ENCODE measurements around the gene MLC1.
A peak's percentile ranks its signal among the peaks of the same experiment; 100 is the strongest.

Gene MLC1

DNA sequence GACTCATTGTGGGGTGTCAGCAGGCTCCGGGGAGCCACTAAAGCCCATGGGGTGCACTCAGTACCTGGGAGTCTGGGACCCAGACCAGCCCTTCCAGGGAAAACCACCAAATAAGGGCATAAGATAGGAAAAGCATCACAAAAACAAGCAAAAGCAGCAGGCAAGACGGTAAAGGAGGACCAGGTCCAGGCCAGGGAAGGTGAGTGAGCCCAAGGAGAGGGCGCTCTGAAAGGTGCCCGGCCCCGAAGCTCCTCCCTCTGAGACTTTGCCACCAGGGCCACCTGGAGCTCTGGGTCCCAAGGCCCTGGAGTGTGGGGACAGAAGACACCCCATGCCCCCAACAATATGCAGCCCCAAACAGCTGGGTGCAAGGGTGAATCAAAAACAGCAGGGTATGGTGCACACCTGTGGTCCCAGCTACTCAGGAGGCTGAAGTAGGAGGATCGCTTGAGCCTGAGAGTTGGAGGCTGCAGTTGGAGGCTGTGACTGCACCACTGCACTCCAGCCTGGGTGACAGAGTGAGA is 67.5 kb downstream of the MLC1 start:
- Histone ChIP-seq H3K9me3 (ENCODE audit: control insufficient read depth, insufficient read depth, low read depth, low read length) (no peaks in the 10 kb centered on the region), H3K4me3 (ENCODE audit: low read depth, low read length) (no peak overlapping the region), H3K36me3 (ENCODE audit: control insufficient read depth in 2 of 2, insufficient read depth in 1 of 2, low read length in 2 of 2) (no peaks in the 10 kb centered on the region), H3K4me1 (ENCODE audit: control insufficient read depth, insufficient read depth, low read length) (no peaks in the 10 kb centered on the region), H3K27ac (ENCODE audit: extremely low read depth, low read depth, low read length) (no peak overlapping the region)
- POLR2A ChIA-PET, result interaction anchor here (0.6 kb wide), 1 partner anchor 56 kb away, joined by 3 read pairs; no protein-coding TSS in a partner anchor
- TF ChIP-seq ZNF654 (tag by site-specific recombination; IDR thresholded peaks at IDR 0.05; ENCODE audit: low read depth) (no peak), ZIC2 (tag by site-specific recombination; IDR thresholded peaks at IDR 0.05) (0 out of 2 replicates have a peak, but pooled peaks have one; percentile 4)
- CTCF ChIA-PET, result interaction anchor here (1.1 to 2.2 kb wide), 2 partner anchors 12 to 189 kb away, joined by 3 to 9 read pairs; no protein-coding TSS in a partner anchor

DNA sequence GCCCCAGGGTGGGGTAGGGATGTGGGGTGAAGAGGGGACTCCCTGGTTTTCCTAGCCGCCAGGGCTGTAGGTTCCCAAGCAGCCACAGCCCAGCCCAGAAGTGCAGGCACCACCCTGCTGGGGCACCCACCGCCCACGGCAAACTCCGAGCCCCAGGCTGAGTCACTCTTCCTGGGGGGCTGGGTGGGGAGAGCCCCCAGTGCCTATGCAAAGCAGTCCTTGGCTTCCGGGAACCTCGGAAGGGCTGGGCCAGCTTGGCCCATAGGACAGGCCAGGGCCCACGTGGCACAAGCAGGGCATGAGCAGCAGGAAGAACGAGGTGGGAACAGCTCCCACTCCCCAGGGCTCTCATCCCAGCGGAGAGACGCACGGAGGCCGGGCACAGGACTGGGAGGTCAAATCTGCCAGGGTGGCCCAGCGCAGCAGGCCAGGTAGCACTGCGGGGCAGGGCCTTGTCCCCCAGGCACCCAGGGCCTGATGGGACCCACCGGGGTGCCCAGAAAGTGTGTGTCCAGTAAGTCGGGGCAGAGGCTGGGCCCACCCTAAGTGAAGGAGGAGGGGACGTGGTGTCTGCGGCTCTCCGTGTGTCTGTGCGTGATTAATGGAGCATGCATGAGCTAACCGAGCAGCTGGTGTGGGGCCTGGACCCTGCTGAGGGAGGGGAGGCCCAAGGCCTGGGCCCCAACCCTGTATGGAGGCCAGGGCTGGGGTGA is 68.1 kb downstream of the MLC1 start:
- no peak overlapping the region for H3K4me3 ChIP-seq (ENCODE audit: low read depth, low read length)
- ChIA-PET CTCF (interaction anchor here (0.6 to 2.2 kb wide), 2 partner anchors 13 to 224 kb away, joined by 3 to 9 read pairs; no protein-coding TSS in a partner anchor), POLR2A (interaction anchor here (0.6 kb wide), 1 partner anchor 55 kb away, joined by 3 read pairs; no protein-coding TSS in a partner anchor)
- TF ChIP-seq ZIC2 (tag by site-specific recombination; IDR thresholded peaks at IDR 0.05), result peak; percentile 76
- TF ChIP-seq, protein P1, sequence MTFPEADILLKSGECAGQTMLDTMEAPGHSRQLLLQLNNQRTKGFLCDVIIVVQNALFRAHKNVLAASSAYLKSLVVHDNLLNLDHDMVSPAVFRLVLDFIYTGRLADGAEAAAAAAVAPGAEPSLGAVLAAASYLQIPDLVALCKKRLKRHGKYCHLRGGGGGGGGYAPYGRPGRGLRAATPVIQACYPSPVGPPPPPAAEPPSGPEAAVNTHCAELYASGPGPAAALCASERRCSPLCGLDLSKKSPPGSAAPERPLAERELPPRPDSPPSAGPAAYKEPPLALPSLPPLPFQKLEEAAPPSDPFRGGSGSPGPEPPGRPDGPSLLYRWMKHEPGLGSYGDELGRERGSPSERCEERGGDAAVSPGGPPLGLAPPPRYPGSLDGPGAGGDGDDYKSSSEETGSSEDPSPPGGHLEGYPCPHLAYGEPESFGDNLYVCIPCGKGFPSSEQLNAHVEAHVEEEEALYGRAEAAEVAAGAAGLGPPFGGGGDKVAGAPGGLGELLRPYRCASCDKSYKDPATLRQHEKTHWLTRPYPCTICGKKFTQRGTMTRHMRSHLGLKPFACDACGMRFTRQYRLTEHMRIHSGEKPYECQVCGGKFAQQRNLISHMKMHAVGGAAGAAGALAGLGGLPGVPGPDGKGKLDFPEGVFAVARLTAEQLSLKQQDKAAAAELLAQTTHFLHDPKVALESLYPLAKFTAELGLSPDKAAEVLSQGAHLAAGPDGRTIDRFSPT (tag by site-specific recombination; IDR thresholded peaks at IDR 0.05), result no peak
- no peak for TF ChIP-seq GLIS1 (tag by site-specific recombination; IDR thresholded peaks at IDR 0.05)
- H3K9me3 ChIP-seq (ENCODE audit: control insufficient read depth, insufficient read depth, low read depth, low read length), result no peaks in the 10 kb centered on the region
- no peak overlapping the region for H3K27ac ChIP-seq (ENCODE audit: extremely low read depth, low read depth, low read length)
- H3K36me3 ChIP-seq (ENCODE audit: control insufficient read depth in 2 of 2, insufficient read depth in 1 of 2, low read length in 2 of 2), result no peaks in the 10 kb centered on the region
- no peaks in the 10 kb centered on the region for H3K4me1 ChIP-seq (ENCODE audit: control insufficient read depth, insufficient read depth, low read length)

DNA sequence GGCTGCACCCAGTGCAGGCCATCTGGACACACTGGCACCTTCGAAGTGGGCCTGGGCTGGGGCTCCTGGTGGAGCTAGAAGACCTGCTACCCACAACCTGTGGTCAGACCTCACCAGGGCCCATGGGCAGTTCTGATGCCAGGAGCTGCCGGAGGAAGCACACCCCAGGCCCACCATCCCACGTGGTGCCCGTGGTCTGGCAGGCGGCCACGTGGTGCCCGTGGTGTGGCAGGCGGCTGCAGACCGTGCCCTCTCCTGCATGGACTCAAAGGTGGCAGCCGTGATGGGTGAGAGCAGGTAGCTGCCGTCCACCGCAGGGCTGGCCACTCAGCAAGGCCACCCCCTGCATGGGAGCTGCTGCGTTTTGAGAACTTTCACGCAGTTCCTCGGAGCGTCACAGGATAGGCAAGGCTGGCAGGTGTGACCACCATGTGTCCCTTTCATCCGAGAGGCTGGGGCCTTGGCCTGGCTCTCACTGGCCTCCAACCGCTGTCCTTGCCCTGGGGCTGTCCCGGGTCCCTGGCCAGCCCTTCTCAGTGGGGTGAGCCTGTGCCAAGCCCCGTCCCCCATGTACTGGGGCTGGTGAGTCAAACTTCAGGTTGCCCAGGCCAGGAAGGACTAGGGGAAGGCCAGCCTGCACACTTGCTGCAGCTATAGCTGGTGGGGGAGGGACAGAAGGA is 68.8 kb downstream of the MLC1 start:
- Histone ChIP-seq H3K9me3 (ENCODE audit: control insufficient read depth, insufficient read depth, low read depth, low read length) (no peaks in the 10 kb centered on the region), H3K36me3 (ENCODE audit: control insufficient read depth in 2 of 2, insufficient read depth in 1 of 2, low read length in 2 of 2) (no peaks in the 10 kb centered on the region), H3K4me1 (ENCODE audit: control insufficient read depth, insufficient read depth, low read length) (no peaks in the 10 kb centered on the region), H3K27ac (ENCODE audit: extremely low read depth, low read depth, low read length) (no peak overlapping the region), H3K4me3 (ENCODE audit: low read depth, low read length) (no peak overlapping the region)
- ChIA-PET POLR2A (interaction anchor here (0.5 kb wide), 2 partner anchors 9 to 158 kb away, joined by 3 to 4 read pairs; no protein-coding TSS in a partner anchor), CTCF (interaction anchor here (0.6 kb wide), 1 partner anchor 225 kb away, joined by 3 read pairs; no protein-coding TSS in a partner anchor)
- TF ChIP-seq MYNN (tag by site-specific recombination; IDR thresholded peaks at IDR 0.05; ENCODE audit: borderline replicate concordance) (no peak), ZNF843 (tag by site-specific recombination; IDR thresholded peaks at IDR 0.05) (no peak), ZNF426 (tag by site-specific recombination; IDR thresholded peaks at IDR 0.05) (no peak), ZNF501 (tag by site-specific recombination; IDR thresholded peaks at IDR 0.05) (no peak)
- TF ChIP-seq, protein P1 (tag by site-specific recombination; IDR thresholded peaks at IDR 0.05), result 0 out of 2 replicates have a peak, but pooled peaks have one; percentile 23

Data from HEK293 (cell line).